ENCODE data around the gene TMEM184A.

TMEM184A gene

GRCh38 chr7:1566687-1567048, 10.7 kb upstream of the TMEM184A start:
- DNase-seq: no peak

GRCh38 chr7:1564603-1565022, 8.6 kb upstream of the TMEM184A start:
- DNase-seq: no peak

DNA sequence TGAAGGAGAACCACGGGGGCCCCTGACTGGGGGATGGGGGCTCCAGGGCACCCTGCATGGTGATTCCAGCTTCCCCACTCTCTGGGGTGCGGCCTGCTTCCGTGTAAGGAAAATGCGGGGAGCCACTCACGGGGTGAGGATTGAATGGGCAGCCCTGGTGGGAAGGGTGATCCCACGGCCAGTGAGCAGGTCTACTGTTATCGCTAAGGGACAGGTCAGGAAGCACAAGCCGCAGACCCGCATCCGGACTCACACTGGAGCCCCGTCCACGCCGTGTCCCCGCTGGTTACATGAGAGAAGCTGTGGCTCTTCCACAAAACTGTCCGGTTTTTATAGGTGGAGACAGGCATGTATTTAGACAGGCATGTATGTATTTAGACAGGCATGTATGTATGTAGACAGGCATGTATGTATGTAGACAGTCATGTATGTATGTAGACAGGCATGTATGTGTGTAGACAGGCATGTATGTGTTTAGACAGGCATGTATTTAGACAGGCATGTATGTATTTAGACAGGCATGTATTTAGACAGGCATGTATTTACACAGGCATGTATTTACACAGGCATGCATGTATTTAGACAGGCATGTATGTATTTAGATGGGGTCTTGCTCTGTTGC, 8.1 kb upstream of the TMEM184A start:
- no peak for DNase-seq

- no peak for DNase-seq
Observed at GRCh38 chr7:1562597-1563051, 6.6 kb upstream of the TMEM184A start.

GRCh38 chr7:1562116-1562515, 6.1 kb upstream of the TMEM184A start:
- no peak for DNase-seq

- no peak for DNase-seq
Observed at GRCh38 chr7:1561036-1561940, 5.3 kb upstream of the TMEM184A start.

DNA sequence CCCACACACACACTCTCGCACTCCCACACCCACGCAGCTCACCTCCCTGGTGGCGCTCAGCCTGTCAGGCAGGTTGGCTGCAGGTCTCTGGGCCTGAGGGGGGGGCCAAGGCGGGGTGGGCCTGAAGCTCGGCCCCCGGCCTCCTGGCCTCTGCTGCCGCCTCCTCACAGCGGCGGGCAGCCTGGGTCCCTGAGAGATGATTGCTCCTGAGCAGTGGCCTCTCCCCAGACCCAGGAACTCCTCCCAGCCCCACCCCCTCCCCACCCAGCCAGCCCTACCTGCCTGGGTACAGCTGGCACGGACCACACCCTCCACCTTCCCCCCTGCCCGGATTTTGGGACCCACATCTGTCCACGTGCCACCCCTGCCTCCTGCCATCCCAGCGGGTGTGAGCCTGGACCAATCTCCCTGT, 4.6 kb upstream of the TMEM184A start:
- no peak for DNase-seq

GRCh38 chr7:1559626-1560590, 3.9 kb upstream of the TMEM184A start:
- DNase-seq: no peak

- no peak for DNase-seq
Observed at GRCh38 chr7:1558841-1559625, 3.0 kb upstream of the TMEM184A start.

- DNase-seq: no peak
Observed at GRCh38 chr7:1558181-1558811, 2.3 kb upstream of the TMEM184A start.

DNA sequence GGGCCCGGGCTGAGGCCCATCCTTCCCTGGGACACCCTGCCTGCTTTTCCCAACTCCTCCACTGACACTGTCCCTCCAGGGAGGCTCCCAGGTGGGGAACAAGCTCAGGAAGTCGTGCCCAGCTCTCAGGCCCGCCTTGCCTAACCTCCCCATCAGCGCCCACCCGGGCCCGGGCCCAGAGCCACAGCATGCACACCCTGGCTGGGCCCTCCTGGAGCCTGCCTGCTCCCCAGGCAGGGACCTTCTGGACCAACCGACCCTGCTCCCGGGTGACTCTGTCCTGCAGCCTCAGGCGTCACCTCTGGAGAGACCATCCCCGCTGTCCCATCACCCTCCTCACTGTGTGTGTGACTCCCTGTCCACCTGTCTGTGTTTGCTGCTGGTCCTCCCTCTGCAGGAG, 1.8 kb upstream of the TMEM184A start:
- no peak for DNase-seq

DNA sequence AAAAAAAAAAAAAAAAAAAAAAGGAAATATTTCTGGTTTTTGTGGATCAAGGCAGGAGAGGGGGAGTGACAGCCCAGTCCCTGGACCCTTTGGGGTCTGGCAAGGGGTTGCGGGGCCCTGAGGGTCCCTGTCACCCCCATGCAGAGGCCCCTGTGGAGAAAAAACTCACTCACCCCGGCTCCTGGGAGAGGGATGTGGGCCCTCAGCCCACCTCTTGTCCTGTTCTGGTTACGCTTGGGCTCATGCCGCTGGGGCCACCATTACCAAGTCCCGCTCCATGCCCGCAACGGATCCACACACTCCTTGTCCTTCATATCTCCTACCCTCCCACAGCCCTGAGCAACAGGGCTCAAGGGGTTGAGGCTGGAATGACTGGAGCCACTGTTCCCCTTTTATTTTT, 1.0 kb upstream of the TMEM184A start:
- no peak for DNase-seq

GRCh38 chr7:1555046-1555812, 776 bp downstream of the TMEM184A start:
- DNase-seq: no peak

DNA sequence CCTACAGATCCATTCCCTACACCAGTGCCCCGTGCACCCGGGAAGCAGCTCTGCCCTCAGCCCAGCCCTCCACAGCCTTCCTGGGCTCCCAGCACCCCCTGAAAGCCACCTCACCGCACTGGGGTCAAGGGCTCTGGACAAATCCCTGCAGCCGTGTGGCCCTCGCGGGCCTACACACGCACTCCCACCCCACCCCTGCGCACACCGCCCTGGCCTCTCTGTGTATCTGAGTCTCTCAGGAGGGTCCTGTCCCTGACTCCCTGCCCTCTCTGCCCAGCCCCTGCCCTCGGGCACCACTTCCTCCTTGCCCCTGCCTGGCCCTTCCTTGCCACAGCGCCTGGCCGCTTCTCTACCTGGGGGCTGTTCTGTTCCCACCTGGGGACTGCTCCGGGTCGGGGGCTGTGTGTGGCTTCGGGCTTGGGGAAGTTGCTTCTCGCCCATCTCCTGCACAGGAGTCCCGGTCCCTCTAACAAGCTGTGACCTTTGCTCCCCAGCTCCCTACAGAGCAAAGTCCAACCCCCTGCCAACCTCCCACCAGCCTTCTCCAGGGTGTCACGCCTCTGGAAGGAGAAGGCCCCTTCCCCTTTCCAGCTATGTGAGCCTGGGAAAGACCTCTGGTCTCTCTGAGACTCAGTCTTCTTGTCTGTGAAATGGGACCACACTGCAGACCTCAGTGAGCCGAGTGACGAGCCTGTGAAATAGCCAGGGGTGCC, 1.5 kb downstream of the TMEM184A start:
- no peak for DNase-seq

- no peak for DNase-seq
Observed at GRCh38 chr7:1553512-1554210, 2.3 kb downstream of the TMEM184A start.

DNA sequence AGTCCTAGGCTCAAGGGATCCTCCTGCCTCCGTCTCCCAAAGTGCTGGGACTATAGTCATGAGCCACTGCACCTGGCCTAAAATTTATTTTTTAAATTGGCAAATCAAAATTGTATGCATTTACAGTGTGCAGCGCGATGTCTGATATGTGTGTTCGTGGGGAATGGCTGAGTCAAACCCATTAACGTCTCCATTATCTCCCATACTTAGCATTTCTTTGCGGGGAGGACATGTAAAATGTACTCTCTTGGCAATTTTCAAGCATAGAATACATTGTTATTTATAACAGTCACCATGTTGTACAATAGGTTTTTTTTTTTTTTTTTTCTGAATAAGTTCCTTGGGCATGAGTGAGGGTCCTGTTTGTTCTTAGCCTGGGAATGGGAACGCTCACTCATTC, 3.8 kb downstream of the TMEM184A start:
- no peak for DNase-seq

GRCh38 chr7:1550846-1551155, 5.2 kb downstream of the TMEM184A start:
- no peak for DNase-seq

DNA sequence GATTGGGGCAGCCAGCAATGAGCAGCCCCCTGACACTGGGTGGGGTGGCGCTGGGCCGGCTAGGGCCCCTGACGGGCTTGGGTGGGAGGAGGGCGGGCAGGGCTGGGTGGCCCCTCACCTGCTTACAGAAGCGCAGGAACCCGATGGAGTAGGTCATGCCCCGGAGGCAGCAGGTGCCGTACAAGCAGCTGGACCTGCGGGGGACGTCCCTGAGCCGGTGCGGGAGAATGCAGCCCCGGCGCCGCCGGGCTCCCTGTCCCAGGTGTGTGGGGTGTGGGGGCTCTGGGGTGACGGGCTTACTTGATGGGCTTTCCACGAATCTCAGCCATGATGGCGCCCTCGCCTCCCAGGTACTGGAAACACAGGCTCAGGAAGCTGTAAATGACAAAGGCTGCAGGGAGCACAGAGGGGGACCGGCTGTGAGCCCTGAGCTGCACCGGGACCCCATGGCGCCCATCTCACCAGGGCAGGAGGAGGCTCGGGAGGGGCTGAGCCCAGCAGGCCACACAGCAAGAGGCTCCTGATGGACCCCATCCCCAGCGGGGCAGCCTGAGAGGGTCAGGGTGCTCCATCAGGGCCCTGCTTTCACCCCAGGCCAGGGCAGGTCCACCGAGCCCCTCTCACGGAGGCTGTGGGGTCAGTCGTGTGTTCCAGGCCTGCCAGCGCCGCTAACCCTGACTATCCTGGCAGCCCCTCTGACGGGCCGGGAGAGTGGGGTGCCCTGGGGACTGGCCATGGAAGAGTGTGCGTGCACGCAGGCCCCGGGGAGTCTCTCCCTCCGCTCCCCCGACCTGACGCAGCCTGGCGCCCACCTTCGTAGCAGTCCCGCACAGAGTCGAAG, 5.8 kb downstream of the TMEM184A start:
- no peak for DNase-seq

Data from NCI-H2227 treated with DMSO at 0.1 percent for 48 hours (cell line).